A549 (cell line): ENCODE measurements around the gene SORCS2. TPM values are rescaled to one million over a fixed set of nuclear protein-coding genes. Genes with fewer than 3 reads are reported as not detected.

Source experiments
- ATAC-seq, 2 experiments: fragments of 200-7000 bp in 1 of 2; fragments of >200 bp in 1 of 2; cut with Nextera tagmentation in 1 of 2; cut with Tn5 transposase in 1 of 2; 3 replicates each; pipeline versions ENCODE4 v1.8.0 to v1.9.1; 2018 to 2020; ENCODE audit warnings: mild to moderate bottlenecking in 1 of 2, moderate library complexity in 1 of 2
- CTCF ChIA-PET: fragments of 300-600 bp; sonication (Branson Sonifier 250); formaldehyde crosslinking; extraction: SDS; loops from one replicate; lab custom pipeline; 2021; ENCODE audit warnings: antibody characterized with exemption, inconsistent platforms; lab: Yijun Ruan, JAX
- POLR2A ChIA-PET: fragments of 350-600 bp; formaldehyde crosslinking; extraction: SDS; loops from one replicate; lab custom pipeline; 2021; ENCODE audit warnings: antibody characterized with exemption, inconsistent platforms; lab: Yijun Ruan, JAX
- DNase-seq, 2 experiments: peaks; one replicate each; pipeline versions ENCODE4 v3.0.0 to v3.0.0-alpha.2; 2011 to 2016; ENCODE audit warnings: low read depth in 1 of 2, low spot score in 1 of 2
- FAIRE-seq: peaks from 2 replicates; lab custom pipeline; 2011; peaks lifted over from hg19 to GRCh38; lab: Jason Lieb, UNC
- H3K27ac ChIP-seq, 2 experiments: fragments of >200 bp; sonication (Bioruptor Twin); formaldehyde crosslinking; 3 replicates each; pipeline ENCODE4 v1.5.1; 2016 to 2017
- H3K4me1 ChIP-seq: fragments of >200 bp; sonication (Bioruptor Twin); formaldehyde crosslinking; 3 replicates; pipeline ENCODE4 v1.6.1; 2016
- H3K4me2 ChIP-seq: fragments of >200 bp; sonication (Bioruptor Twin); formaldehyde crosslinking; 3 replicates; pipeline ENCODE4 v1.6.1; 2016
- H3K4me3 ChIP-seq: fragments of >200 bp; sonication (Bioruptor Twin); formaldehyde crosslinking; 3 replicates; pipeline ENCODE4 v1.5.1; 2016
- H3K9me3 ChIP-seq: fragments of >200 bp; sonication (Bioruptor Twin); formaldehyde crosslinking; 3 replicates; pipeline ENCODE4 v1.6.1; 2016
- CBX2 ChIP-seq: fragments of 200-600 bp; sonication (generic); IDR thresholded peaks from 2 replicates; pipeline ENCODE4 v1.6.1; 2016; ENCODE audit warnings: low read depth, mild to moderate bottlenecking, borderline replicate concordance
- CTCF ChIP-seq: fragments of >200 bp; sonication (Bioruptor Twin); formaldehyde crosslinking; IDR thresholded peaks from 3 replicates; pipeline ENCODE4 v1.5.1; 2016
- HOXB5 ChIP-seq: fragments of 250-450 bp; sonication (Bioruptor Pico); IDR thresholded peaks from 2 replicates; pipeline ENCODE4 v1.5.0; 2020; ENCODE audit warnings: mild to moderate bottlenecking, moderate library complexity
- KDM1A ChIP-seq: fragments of 200-600 bp; sonication (generic); IDR thresholded peaks from 2 replicates; pipeline ENCODE4 v1.6.1; 2016; ENCODE audit warnings: low read depth, mild to moderate bottlenecking
- NPAS2 ChIP-seq: fragments of 250-450 bp; sonication (Bioruptor Pico); IDR thresholded peaks from 2 replicates; pipeline ENCODE4 v1.8.0; 2022; ENCODE audit warnings: mild to moderate bottlenecking, moderate library complexity, borderline replicate concordance
- PHF8 ChIP-seq: fragments of 200-600 bp; sonication (generic); IDR thresholded peaks from 2 replicates; pipeline ENCODE4 v1.6.1; 2016; ENCODE audit warnings: low read depth, mild to moderate bottlenecking, antibody characterized with exemption, moderate library complexity, borderline replicate concordance
- POLR2A ChIP-seq: IDR thresholded peaks from 2 replicates; pipeline ENCODE4 v1.6.1; 2012; ENCODE audit warnings: mild to moderate bottlenecking, low read length
- POLR2AphosphoS2 ChIP-seq: conservative IDR thresholded peaks from 2 replicates; pipeline ENCODE4 v1.6.1; 2012; ENCODE audit warnings: low read length, improper control_type of control experiment, inconsistent platforms
- REST ChIP-seq: fragments of 200-600 bp; sonication (generic); IDR thresholded peaks from 2 replicates; pipeline ENCODE4 v1.6.1; 2016; ENCODE audit warnings: antibody characterized with exemption, mild to moderate bottlenecking, moderate library complexity
- SREBF2 ChIP-seq: fragments of 450-650 bp; IDR thresholded peaks from 2 replicates; pipeline ENCODE4 v1.6.1; 2014; ENCODE audit warnings: mild to moderate bottlenecking, moderate library complexity
- USF2 ChIP-seq: fragments of 450-650 bp; IDR thresholded peaks from 2 replicates; pipeline ENCODE4 v1.6.1; 2014; ENCODE audit warnings: antibody characterized with exemption
- ZC3H11A ChIP-seq: fragments of 450-650 bp; IDR thresholded peaks from 2 replicates; pipeline ENCODE4 v1.6.1; 2014; ENCODE audit warnings: antibody characterized with exemption, mild to moderate bottlenecking
- ZNF302 ChIP-seq: fragments of 250-450 bp; sonication (Bioruptor Pico); IDR thresholded peaks from 2 replicates; pipeline ENCODE4 v1.9.0; 2021; ENCODE audit warnings: inconsistent platforms, mild to moderate bottlenecking, moderate library complexity
- ZSCAN20 ChIP-seq: fragments of 250-450 bp; sonication (Bioruptor Pico); IDR thresholded peaks from 2 replicates; pipeline ENCODE4 v1.8.0; 2022; ENCODE audit warnings: mild to moderate bottlenecking, moderate library complexity
- WGBS: methylation state at CpG from one replicate; pipeline ENCODE4 v1.1.6; 2017; ENCODE audit errors: missing lambda C conversion rate; 5-methylcytosine and 5-hydroxymethylcytosine counted together
- polyA plus RNA-seq, 4 experiments: library from polyadenylated mRNA; depleted of rRNA in 3 of 4; stranded (reverse); fragments of >200 nt; fragmentation: RNase III in 1 of 4; extraction: RNeasy Plus Mini Kit Qiagen cat#74134 plus additional on column Dnase treatment in 1 of 4; gene quantifications; 2 replicates in 3 of 4; 3 replicates in 1 of 4; pipeline ENCODE4 v1.2.3, GENCODE V29; 2011 to 2017

The SORCS2 gene
- polyA plus RNA-seq, 2 of the 4 experiments (the other 2 are of a cell fraction): 1.4 to 4.6 TPM

GRCh38 chr4:7657545-7658297 is 465.4 kb downstream of the SORCS2 start:
- no peaks in the 10 kb centered on the region for H3K9me3 ChIP-seq
- H3K4me1 ChIP-seq: no peaks in the 10 kb centered on the region
- WGBS: 78% methylated on average over 6 of the region's 6 CpGs
- H3K4me3 ChIP-seq: no peak overlapping the region
- DNase-seq (no peak), ATAC-seq (no peak), FAIRE-seq (no peak)
- POLR2A ChIA-PET: no interaction called here
- H3K4me2 ChIP-seq: no peak overlapping the region
- TF ChIP-seq USF2 (no peak), PHF8 (no peak), CTCF (no peak), REST (no peak), ZSCAN20 (CRISPR knock-in tag) (no peak), NPAS2 (CRISPR knock-in tag) (no peak)
- CTCF ChIA-PET: no interaction called here
- no peak overlapping the region for H3K27ac ChIP-seq

- Histone ChIP-seq H3K4me2 (no peak overlapping the region), H3K9me3 (no peaks in the 10 kb centered on the region), H3K4me3 (no peak overlapping the region), H3K27ac (no peak overlapping the region), H3K4me1 (no peaks in the 10 kb centered on the region)
- TF ChIP-seq KDM1A: no peak
- no peak for TF ChIP-seq SREBF2
- TF ChIP-seq CBX2: no peak
- no peak for TF ChIP-seq ZNF302 (CRISPR knock-in tag)
- TF ChIP-seq ZC3H11A: no peak
- TF ChIP-seq POLR2A: no peak
- TF ChIP-seq HOXB5 (CRISPR knock-in tag): no peak
- no peak for TF ChIP-seq POLR2AphosphoS2
- DNase-seq (no peak), ATAC-seq (no peak; a peak in 1 of 6 replicates), FAIRE-seq (no peak)
- WGBS: 62% methylated on average over 5 of the region's 5 CpGs
- ChIA-PET CTCF (no interaction called here), POLR2A (no interaction called here)
Observed at GRCh38 chr4:7658341-7659204, 466.2 kb downstream of the SORCS2 start.
